Measurements from ENCODE around the gene CSAD. TPM values are rescaled to one million over a fixed set of nuclear protein-coding genes. Genes with fewer than 3 reads are reported as not detected.

The CSAD gene
- total and polyA plus RNA-seq, 2 donors (not counting 3 experiments of a cell fraction or from before 2014, with no cell fraction given): 21.1 to 24.4 TPM

DNA sequence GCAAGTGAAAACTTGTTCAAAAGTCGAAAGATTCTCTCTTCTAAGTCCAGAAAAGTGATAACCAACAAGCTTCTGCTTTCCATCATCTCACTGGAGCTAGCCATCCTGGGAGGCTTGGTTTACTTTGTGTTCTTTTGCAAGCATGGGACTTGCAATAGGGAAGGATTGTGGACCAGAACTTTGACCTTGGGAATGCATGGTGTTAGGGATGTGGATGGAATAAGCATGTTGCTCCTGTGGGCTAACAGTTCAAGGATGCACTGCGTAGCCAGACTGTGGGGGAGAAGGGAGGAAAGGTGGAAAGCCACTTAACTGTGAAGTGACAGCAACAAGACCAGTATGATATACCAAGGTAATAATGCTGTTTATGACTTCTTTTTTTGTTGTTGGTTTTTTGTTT is 48.9 kb downstream of the CSAD start:
- no TSS peak for BruUV-seq (replicated peaks)
- Histone ChIP-seq H3K79me2 (ENCODE audit: control insufficient read depth, insufficient read depth, low read length) (no peaks in the 10 kb centered on the region), H3K9me3 (replicated peaks; ENCODE audit: control insufficient read depth, insufficient read depth, low read length) (no peaks in the 10 kb centered on the region), H3K27me3 (ENCODE audit: control insufficient read depth in 2 of 2, insufficient read depth in 2 of 2, low read length in 2 of 2) (peaks cover 3 to 9% of the 10 kb centered on the region in 2 experiments), H3K9ac (replicated peaks; ENCODE audit: extremely low read depth, insufficient read depth, low read length) (no peak overlapping the region), H3K4me1 (ENCODE audit: control insufficient read depth, extremely low read depth, insufficient read depth, low read length) (no peaks in the 10 kb centered on the region), H3K4me3 (replicated peaks in 1 of 3; ENCODE audit: insufficient read depth in 1 of 3, low read depth in 1 of 3, low read length in 3 of 3) (no peak overlapping the region), H3K27ac (ENCODE audit: insufficient read depth, low read depth, low read length) (no peak overlapping the region), H3K36me3 (ENCODE audit: control insufficient read depth in 2 of 2, extremely low read depth in 1 of 2, insufficient read depth in 2 of 2, low read length in 2 of 2) (no peaks in the 10 kb centered on the region), H2AFZ (ENCODE audit: low read depth, low read length) (no peak overlapping the region), H3K9me1 (replicated peaks; ENCODE audit: control insufficient read depth, extremely low read depth, insufficient read depth, low read length) (no peaks in the 10 kb centered on the region), H4K20me1 (replicated peaks; ENCODE audit: control insufficient read depth, extremely low read depth, insufficient read depth, low read length) (no peaks in the 10 kb centered on the region), H3K4me2 (ENCODE audit: insufficient read depth, low read length) (no peak overlapping the region)
- no peak for DNase-seq (ENCODE audit: low read depth, low spot score)
- intact Hi-C loops (cut with micrococcal nuclease): no loop called here
- ChIA-PET POLR2A (no interaction called here), CTCF (interaction anchor here (1.1 to 1.2 kb wide), 2 partner anchors 66 to 221 kb away, joined by 3 read pairs; no protein-coding TSS in a partner anchor)
- dilution Hi-C loops (cut with MboI; ENCODE audit: extremely low pct_ligation_motif_present, low sequenced_read_pairs): loop anchor here (10.0 kb wide), 1 partner anchor 53 kb away; the partner anchor contains the start of genes CSAD and ZNF740
- no peak for FAIRE-seq
- no peak for TF ChIP-seq EZH2 (IDR thresholded peaks at IDR 0.05; ENCODE audit: borderline replicate concordance, low read depth, low read length, severe bottlenecking)
- TF ChIP-seq POLR2AphosphoS5 (IDR thresholded peaks at IDR 0.05; ENCODE audit: insufficient read depth, low read depth, low read length): no peak

DNA sequence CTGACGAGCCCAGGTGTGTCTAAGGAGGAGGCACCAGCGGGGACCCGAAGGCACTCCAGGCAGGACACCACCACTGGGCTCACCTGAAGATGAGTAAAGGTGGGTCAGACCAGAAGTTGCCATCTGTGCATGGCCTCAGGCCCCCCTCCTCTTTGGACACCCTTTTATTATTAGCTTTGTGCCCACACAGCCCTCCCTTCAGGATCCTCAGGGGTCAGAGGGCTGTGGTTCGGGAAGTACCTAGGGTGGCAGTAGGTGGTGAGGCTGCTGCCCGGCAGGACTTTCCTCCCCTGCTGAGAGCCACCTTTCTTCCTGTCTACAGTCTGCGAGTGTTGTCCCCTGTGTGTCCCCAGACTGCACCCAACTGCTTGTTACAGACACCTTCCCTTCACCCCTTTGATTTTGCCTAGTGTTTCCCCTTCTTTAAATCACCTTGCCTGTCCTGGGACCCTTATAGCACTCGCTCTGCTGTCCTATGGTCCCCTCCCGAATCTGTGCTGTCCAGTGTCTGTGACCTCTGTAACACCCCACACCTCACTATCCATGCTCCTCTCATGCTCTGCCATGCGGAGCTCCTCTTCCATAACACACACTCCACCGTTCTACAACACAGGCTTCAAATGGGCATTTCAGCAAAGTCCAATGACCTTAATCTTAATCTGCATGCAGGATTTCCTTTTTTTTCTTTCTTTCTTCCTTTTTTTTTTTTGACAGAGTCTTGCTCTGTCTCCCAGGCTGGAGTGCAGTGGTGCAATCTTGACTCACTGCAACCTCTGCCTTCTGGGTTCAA is 51.8 kb downstream of the CSAD start:
- Histone ChIP-seq H3K9me1 (replicated peaks; ENCODE audit: control insufficient read depth, extremely low read depth, insufficient read depth, low read length) (no peaks in the 10 kb centered on the region), H3K79me2 (ENCODE audit: control insufficient read depth, insufficient read depth, low read length) (no peaks in the 10 kb centered on the region), H3K27ac (ENCODE audit: insufficient read depth, low read depth, low read length) (no peak overlapping the region), H3K4me3 (replicated peaks in 1 of 3; ENCODE audit: insufficient read depth in 1 of 3, low read depth in 1 of 3, low read length in 3 of 3) (no peak overlapping the region), H3K4me1 (ENCODE audit: control insufficient read depth, extremely low read depth, insufficient read depth, low read length) (no peaks in the 10 kb centered on the region), H2AFZ (ENCODE audit: low read depth, low read length) (no peak overlapping the region), H3K36me3 (ENCODE audit: control insufficient read depth in 2 of 2, extremely low read depth in 1 of 2, insufficient read depth in 2 of 2, low read length in 2 of 2) (no peaks in the 10 kb centered on the region), H3K9ac (replicated peaks; ENCODE audit: extremely low read depth, insufficient read depth, low read length) (no peak overlapping the region), H4K20me1 (replicated peaks; ENCODE audit: control insufficient read depth, extremely low read depth, insufficient read depth, low read length) (no peaks in the 10 kb centered on the region), H3K9me3 (replicated peaks; ENCODE audit: control insufficient read depth, insufficient read depth, low read length) (no peaks in the 10 kb centered on the region), H3K4me2 (ENCODE audit: insufficient read depth, low read length) (no peak overlapping the region), H3K27me3 (ENCODE audit: control insufficient read depth in 2 of 2, insufficient read depth in 2 of 2, low read length in 2 of 2) (peaks cover 3 to 7% of the 10 kb centered on the region in 2 experiments)
- BruUV-seq (replicated peaks): no TSS peak
- DNase-seq (ENCODE audit: low read depth, low spot score) (no peak), FAIRE-seq (no peak)
- ChIA-PET POLR2A (no interaction called here), CTCF (no interaction called here)
- intact Hi-C loops (cut with micrococcal nuclease) (no loop called here), dilution Hi-C loops (cut with MboI; ENCODE audit: extremely low pct_ligation_motif_present, low sequenced_read_pairs) (no loop called here)
- no peak for TF ChIP-seq GATA2 (IDR thresholded peaks at IDR 0.05; ENCODE audit: insufficient read depth, insufficient read length, low read depth, low read length)
- TF ChIP-seq, protein P1, sequence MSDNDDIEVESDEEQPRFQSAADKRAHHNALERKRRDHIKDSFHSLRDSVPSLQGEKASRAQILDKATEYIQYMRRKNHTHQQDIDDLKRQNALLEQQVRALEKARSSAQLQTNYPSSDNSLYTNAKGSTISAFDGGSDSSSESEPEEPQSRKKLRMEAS (IDR thresholded peaks at IDR 0.05; ENCODE audit: insufficient read depth, insufficient read length): no peak
- no peak for TF ChIP-seq MYC (IDR thresholded peaks at IDR 0.05; ENCODE audit: low read depth, low read length)
- TF ChIP-seq FOS (IDR thresholded peaks at IDR 0.05; ENCODE audit: borderline replicate concordance, insufficient read depth, low read length): no peak

Data from endothelial cell of umbilical vein (primary cell).